Prostate gland (tissue), 2 donors: Measurements from ENCODE around the gene WWOX.

Experiments
- POLR2A ChIP-seq: fragments of 450-650 bp; IDR thresholded peaks from one replicate; pipeline ENCODE4 v1.6.1; 2016; ENCODE audit warnings: antibody characterized with exemption, mild to moderate bottlenecking
- TF ChIP-seq, protein P1 (sequence below), 4 experiments: fragments of 200-600 bp in 2 of 4; fragments of 450-650 bp in 2 of 4; sonication (generic) in 2 of 4; IDR thresholded peaks; 1 replicate in 3 of 4; 2 replicates in 1 of 4; pipeline ENCODE4 v1.5.1; 2016 to 2019; ENCODE audit warnings: antibody characterized with exemption in 4 of 4, mild to moderate bottlenecking in 2 of 4, moderate library complexity in 2 of 4

- TF ChIP-seq, protein P1, sequence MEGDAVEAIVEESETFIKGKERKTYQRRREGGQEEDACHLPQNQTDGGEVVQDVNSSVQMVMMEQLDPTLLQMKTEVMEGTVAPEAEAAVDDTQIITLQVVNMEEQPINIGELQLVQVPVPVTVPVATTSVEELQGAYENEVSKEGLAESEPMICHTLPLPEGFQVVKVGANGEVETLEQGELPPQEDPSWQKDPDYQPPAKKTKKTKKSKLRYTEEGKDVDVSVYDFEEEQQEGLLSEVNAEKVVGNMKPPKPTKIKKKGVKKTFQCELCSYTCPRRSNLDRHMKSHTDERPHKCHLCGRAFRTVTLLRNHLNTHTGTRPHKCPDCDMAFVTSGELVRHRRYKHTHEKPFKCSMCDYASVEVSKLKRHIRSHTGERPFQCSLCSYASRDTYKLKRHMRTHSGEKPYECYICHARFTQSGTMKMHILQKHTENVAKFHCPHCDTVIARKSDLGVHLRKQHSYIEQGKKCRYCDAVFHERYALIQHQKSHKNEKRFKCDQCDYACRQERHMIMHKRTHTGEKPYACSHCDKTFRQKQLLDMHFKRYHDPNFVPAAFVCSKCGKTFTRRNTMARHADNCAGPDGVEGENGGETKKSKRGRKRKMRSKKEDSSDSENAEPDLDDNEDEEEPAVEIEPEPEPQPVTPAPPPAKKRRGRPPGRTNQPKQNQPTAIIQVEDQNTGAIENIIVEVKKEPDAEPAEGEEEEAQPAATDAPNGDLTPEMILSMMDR (IDR thresholded peaks at IDR 0.05) = no peak
- TF ChIP-seq POLR2A = no peak
These were observed 845.9 kb downstream of the WWOX start for GRCh38 chr16:78945336-78945735.
